Activated CD4-positive, CD25-positive, alpha-beta regulatory T cell treated with anti-CD3 and anti-CD28 coated beads, Interleukin-2, amount 50 U/mL, for 16 hours (primary cell): ENCODE data around the gene AMER1.

Experiments used
- DNase-seq: peaks from one replicate; pipeline ENCODE4 v3.0.0-alpha.2; 2020; ENCODE audit warnings: low read depth, low spot score

The AMER1 gene

DNA sequence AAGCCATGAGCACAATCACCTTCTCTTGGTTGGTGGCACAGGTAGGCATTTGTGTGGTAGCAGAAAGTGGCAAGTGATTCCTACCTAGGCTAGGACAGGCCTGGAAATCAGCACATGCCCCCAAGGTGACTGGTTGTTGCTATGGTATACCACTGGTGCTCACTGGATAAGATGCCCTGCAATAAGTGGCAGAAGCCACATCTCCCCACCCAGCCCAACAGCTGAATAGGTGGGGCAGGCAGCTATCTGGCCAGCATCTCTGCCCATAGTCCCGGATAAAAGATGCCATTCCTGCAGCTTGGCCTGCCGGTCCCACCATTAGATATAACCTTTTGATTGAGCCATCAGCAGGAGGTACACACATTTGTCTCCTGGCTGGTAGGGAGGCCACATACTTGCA, 21.1 kb downstream of the AMER1 start:
- DNase-seq: no peak

DNA sequence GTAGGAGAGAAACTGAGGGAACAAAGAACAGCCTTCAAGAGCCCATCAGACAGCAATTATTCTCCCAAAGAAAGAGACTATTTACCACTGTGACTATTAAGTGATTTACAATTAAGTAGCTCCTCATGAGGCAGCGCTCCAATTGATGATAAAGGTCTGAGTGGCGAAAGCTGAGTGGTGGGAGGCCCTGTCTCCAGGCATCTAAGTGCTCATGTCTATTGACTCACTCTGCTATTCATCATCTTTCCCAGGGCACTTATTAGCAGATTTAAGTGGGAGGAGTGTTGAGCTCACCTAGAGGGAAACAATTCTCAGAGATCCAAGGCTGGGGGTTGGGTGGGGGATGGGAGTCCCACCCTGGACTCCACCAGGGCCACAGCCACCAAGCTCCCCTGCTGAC, 23.3 kb downstream of the AMER1 start:
- DNase-seq: no peak

DNA sequence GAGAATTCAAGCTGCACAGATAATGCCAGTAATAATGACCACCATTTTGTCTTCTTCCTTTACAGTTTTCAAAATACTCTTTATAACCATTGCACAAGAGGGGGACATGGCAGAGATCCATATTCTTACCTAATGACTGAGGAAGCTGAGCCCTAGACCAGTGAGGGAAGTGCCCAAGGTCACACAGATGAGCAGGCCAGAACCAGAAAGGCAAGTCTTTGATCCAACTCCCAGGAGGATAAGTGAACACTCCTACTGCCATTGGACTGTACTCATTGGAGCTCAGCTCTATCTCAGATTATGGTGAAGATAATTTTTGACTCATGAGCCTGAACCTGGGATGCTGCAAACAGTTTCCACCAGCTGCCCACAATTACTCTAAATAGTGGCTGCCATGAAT, 28.6 kb downstream of the AMER1 start:
- DNase-seq: no peak

DNA sequence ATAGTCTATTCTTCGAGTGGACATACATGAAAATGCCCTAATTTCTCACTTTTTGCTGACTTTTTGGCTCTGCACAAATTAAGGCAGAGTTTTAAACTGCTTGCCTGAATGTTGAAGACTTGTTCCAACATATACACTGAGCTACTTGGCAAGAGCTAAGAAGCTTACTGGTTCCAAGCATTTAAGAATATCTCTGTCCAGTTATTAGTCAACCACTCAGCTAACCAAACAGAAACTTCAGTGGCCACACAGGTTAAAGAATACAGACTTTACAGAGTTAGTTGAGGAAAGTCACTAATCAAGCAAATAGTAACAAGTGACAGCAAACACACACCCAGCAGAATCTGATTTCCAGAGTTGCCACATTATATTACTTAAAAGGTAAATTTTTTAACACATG, 35.5 kb downstream of the AMER1 start:
- DNase-seq: no peak

DNA sequence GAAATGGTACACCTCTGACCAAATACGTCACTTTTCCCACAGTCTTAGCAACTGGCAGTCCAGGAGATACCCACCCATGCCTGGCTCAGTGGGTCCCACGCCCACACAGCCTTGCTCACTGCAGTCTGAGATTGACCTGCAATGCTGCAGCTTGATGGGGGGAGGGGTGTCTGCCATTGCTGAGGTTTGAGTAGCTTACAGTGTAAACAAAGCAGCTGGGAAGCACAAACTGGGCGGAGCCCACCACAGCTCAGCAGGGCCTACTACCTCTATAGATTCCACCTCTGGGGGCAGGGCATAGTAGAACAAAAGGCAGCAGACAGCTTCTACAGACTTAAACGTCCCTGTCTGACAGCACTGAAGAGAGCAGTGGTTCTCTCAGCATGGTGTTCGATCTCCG, 52.7 kb downstream of the AMER1 start:
- DNase-seq: no peak

DNA sequence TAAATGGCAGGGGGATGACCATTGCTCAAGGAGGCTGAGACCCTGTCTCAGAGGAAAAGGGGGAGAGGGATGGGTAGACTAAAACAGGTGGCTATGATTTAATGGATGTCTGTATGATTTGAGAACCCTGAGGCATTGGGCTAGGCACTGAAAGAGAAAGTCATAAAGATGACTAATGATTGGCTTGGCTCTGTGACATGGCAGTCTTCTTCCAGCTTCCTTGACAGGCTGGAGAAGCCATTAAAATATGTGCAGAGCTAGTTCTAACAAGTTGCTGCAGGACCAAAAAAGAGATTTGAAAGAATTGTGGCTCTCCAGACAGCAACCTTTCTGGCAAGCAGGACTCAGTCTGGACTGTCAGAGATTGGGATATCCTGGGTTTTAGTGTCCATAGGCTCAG, 53.6 kb downstream of the AMER1 start:
- no peak for DNase-seq

DNA sequence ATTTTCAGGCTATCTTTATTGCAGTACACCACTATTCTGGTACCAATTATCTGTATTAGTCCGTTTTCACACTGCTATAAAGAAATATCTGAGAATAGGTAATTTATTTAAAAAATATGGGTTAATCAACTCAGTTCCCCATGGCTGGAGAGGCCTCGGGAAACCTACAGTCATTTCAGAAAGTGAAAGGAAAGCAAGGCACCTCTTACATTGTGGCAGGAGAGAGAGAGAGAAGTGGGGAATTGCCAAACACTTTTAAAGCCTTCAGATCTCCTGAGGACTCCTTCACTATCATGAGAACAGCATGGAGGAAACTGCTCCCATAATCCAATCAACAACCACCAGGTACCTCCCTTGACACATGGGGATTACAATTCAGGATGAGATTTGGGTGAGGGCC, 54.7 kb downstream of the AMER1 start:
- no peak for DNase-seq
